Measurements from ENCODE around the gene SIK2.
"Not testable (repeated sequence)": the region's sequence is repeated elsewhere in the genome, so short reads cannot be mapped to it uniquely, and the experiment has no call there.

Gene SIK2

DNA sequence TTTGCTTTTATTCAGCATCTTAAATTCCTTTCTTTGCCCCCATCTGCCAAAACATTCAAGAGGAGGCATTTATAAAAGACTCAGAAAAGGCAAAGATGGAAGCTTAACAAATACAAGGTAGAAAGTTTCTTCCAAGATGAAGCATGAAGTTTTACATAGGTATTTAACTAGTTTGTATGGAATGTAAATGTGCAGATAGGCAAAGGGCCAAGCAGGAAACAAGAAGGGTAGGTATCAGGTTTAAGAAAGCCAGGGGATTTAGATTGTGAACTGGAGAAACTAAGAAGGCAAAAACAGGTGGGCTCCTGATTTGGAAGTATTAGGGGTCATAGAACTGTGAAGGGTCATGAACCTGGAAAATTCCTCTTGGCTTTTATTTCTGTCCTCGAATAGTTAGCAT is 101.3 kb downstream of the SIK2 start:
- DNase-seq = peak; percentile 10

GRCh38 chr11:111707039-111707690 is 104.9 kb downstream of the SIK2 start:
- DNase-seq = no peak

GRCh38 chr11:111707691-111708067 is 105.4 kb downstream of the SIK2 start:
- DNase-seq = no peak

- DNase-seq = peak; percentile 14
Observed at GRCh38 chr11:111714522-111714921, 112.3 kb downstream of the SIK2 start.

DNA sequence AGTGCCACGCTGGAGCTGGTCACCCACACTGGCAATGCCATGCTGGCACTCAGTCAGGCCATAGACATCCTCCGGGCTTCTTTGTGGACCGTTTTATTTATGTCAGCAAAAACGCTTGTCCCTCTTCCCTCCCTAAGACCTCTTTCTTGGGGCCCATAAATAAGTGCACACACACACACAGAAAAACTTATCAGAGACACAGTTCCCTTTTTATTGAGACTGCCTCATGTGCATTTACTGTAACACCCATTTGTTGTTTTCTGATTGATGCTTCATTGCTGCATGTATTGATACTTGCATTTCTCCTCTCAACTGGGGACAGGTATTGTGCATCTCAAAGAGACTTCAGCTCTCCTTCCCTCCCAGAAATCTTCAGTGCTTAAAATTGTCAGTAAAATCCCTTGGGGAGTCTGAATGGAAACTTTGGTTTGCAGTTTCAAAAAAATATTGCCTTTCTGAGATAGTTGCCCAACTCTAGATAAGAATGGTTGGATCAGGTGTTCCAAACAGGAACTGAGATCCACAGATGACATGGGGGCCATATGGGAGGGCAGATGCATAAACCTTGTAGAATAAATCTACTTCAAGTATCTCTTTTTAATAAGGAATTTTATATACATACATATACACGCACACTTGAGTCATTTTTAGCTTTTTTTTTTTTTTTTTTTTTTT is 113.0 kb downstream of the SIK2 start:
- DNase-seq = no peak

GRCh38 chr11:111717660-111718059 is 115.4 kb downstream of the SIK2 start:
- not testable (repeated sequence) for DNase-seq

DNA sequence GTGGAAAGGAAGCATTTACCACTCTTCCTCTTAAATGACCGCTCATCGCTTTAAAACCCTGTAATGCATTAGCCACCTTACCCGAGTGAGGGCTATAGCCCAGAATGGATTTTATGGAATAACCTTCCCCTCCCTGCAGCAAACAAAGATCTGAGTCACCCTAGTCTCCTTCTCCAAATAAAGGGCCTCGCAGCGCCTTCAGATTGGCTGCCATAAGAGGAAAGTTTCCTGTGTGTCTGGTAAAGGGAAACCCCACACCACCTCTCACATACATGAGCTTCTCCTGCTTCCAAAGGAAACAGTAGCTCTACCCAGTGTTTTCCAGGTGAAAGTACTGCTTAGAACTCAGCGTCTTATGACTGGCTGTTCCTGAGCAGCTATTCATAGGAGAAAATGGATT is 116.2 kb downstream of the SIK2 start:
- DNase-seq = no peak

DNA sequence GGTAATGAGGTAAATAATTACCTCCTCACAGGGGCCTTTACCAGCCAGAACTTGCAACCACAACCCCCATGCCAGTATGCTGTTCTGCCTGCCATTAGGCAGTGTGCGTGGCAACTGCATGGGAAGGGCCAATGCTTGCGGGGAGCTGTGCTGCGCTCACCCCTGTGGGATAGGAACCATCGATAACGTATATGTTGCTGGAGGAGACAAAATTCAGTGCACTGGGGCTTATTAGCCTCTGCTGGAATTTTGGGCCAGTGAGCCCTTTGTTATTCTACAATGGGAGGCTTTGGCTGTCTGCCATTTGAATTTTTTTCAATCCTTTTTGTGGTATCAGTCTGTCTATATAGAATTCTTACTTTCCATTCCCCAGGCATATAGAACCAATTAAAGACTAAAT is 116.6 kb downstream of the SIK2 start:
- no peak for DNase-seq

DNA sequence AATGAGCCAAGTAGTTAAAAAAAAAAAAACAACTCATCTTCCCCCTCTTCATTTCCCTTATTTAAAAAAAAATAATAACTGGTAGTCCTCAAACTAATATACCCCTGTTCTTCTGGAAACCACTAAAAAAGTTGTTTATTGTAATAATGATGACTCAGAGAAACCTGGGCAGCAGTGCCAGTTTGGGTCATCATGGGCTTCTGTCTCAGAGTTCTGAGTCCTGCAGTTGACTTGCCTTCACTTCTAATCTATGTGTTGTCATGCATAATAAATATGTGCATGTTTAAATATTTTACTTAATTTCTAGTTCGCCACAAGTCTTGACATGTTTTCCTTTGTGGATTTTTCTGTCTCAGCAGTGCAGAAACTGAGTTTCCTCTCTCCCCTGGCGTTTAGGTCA is 117.1 kb downstream of the SIK2 start:
- no peak for DNase-seq

DNA sequence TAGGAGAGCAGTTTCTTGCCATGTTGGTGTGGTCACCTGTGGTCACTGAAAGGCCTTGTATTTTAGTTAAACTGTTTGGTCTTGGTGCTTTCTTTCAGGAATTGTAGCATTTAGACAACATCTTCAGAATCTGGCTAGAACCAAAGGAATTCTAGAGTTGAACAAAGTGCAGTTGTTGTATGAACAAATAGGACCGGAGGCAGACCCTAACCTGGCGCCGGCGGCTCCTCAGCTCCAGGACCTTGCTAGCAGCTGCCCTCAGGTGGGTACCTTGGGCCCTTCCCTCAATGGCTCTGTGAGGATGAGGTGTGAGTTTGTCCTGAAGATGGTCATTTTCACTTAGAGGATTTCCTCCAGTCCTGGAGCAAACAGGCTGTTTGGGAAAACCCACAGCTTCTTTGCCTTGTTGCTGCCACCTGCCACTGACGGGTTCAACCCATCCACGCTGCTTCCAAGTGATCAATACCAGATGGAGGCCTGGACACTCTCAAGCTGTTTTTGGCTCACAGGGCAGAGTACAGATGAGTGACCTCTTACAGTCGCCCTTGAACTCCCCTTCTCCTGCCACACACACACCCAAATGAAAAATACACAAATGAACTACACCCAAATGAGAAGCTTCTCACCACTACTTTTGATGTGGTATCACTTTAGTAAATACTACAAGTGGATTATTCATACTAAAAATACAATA is 118.7 kb downstream of the SIK2 start:
- no peak for DNase-seq

GRCh38 chr11:111722501-111722900 is 120.3 kb downstream of the SIK2 start:
- DNase-seq = no peak

DNA sequence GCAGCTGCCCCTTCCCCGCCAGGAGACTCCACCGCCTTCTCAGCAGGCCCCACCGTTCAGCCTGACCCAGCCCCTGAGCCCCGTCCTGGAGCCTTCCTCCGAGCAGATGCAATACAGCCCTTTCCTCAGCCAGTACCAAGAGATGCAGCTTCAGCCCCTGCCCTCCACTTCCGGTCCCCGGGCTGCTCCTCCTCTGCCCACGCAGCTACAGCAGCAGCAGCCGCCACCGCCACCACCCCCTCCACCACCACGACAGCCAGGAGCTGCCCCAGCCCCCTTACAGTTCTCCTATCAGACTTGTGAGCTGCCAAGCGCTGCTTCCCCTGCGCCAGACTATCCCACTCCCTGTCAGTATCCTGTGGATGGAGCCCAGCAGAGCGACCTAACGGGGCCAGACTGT is 121.3 kb downstream of the SIK2 start:
- no peak for DNase-seq

GRCh38 chr11:111724615-111725129 is 122.4 kb downstream of the SIK2 start:
- no peak for DNase-seq

DNA sequence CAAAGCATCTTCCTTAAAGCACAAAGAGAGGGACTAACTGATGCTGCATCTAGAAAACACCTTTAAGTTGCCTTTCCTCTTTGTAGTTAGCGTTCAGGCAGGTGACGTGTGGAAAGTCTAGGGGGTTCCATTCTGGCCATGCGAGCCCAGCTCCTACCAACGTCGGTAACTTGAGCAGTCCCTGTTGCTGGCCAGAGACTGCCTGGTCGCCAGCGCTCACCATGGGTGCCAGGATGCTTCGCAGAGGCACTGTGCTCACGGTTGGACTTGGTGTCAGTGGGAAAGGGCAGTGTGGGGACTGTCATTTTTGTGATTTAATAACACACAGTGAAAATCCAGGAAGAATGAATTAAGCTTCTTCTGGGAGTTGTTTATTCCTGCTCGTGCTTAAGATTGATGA is 123.4 kb downstream of the SIK2 start:
- no peak for DNase-seq

GRCh38 chr11:111726301-111726713 is 124.1 kb downstream of the SIK2 start:
- no peak for DNase-seq

- DNase-seq = no peak
Observed at GRCh38 chr11:111727431-111727830, 125.2 kb downstream of the SIK2 start.

- DNase-seq = no peak
Observed at GRCh38 chr11:111729071-111729830, 127.0 kb downstream of the SIK2 start.

DNA sequence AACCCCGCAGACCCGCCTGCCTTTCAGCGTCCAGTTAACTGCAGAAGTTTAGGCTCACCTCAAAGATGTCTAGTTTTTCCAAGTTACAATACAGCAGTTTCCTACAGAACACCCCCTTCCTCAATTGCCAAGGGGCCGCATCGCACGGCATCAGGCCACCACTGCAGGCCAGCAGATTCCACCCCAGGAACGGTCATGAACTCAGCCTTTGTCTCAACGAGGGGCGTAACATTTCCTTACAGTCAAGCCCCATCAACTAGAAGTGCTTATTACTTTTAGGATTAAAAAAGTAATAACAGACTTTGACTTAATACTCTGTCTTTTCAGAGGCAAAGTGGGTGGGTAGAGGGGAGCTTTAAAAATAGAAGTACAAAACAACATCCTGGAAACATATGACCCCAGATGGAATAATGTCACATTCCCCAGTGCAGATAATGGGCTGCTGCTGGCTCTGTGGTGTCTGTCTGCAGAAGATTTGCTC is 127.6 kb downstream of the SIK2 start:
- no peak for DNase-seq

DNA sequence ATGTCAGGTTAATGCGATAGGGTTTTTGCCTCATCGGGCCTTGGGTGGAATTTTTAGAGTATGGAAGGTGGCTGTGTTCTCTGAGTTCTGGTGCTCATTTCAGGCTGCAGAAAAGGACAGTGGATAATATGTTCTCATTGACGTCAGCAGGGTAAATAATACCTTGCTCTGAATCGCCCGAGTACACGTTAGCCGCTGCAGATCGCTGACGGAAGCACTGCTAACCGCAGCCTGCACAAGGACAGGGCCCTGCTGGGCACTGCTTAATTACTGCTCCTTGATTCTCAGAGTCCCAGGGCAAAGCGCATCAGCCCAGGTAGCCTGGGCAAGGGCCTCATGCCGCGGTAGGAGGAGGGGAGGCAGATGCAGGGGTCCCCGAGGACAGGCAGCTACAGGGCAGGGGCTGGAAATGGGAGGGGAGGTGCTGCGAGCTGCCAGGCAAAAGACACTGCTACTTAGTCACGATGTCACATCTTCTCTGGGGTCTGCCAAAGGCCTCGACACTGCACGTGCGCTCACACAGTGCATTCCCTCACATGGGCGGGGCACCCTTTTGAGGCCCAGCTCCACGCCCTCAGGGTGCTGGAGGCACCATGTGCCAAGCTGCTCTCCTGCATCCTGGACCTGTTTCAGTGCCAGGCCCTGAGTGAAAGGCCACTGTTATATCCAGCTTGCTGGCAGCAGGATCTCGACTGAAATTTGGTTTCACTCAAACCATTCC is 128.8 kb downstream of the SIK2 start:
- no peak for DNase-seq

DNA sequence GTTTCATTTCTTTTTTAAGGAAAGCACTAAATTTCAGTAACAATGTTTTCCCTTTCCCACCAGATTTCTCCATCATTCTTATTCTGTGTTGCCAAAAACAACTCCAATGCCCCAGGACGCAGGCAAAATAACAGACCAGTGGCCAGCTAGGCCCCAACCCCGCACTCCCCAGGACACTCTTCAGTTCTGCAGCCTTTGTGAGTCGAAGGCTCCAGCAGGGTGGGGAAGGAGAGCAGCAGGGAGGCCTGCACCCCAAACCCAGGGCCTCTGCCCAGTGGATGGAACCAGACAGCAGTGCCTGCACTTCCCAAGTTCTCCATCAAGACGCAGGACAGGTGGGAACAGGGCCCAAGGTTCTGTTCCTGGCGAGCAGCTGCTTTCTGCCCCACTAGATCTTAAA is 129.6 kb downstream of the SIK2 start:
- DNase-seq = no peak

- DNase-seq = no peak
Observed at GRCh38 chr11:111733016-111733415, 130.8 kb downstream of the SIK2 start.

DNA sequence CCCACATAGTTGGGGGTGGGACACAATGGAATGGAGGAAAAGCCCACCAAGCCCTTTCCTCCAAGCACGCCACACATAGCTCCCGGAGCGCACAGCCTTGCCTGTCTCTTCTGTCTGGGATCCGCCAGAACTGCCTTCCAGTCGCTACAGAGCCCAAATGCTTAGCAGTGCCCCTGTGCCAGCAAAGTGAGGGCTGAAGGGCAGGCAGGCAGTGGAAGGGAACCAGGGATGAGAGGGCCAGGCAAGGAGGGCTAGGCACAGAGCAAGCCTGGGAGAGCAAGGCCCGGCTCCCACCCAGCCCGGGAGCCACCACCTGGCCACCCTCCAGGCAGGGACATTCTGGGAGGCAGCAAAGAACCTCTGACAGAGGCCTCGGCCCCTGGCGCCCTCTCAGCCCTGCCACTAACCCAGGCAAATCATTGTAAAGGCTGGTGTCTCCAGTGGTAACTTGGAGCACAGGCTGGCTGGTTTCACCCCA is 131.4 kb downstream of the SIK2 start:
- DNase-seq = no peak

All from NCI-H82 (cell line).